ENCODE results near the gene FGF22. TPM values are rescaled to one million over a fixed set of nuclear protein-coding genes. Genes with fewer than 3 reads are reported as not detected.

The FGF22 gene
- total and polyA plus RNA-seq, 4 donors = 0.08 TPM; not detected in 3

DNA sequence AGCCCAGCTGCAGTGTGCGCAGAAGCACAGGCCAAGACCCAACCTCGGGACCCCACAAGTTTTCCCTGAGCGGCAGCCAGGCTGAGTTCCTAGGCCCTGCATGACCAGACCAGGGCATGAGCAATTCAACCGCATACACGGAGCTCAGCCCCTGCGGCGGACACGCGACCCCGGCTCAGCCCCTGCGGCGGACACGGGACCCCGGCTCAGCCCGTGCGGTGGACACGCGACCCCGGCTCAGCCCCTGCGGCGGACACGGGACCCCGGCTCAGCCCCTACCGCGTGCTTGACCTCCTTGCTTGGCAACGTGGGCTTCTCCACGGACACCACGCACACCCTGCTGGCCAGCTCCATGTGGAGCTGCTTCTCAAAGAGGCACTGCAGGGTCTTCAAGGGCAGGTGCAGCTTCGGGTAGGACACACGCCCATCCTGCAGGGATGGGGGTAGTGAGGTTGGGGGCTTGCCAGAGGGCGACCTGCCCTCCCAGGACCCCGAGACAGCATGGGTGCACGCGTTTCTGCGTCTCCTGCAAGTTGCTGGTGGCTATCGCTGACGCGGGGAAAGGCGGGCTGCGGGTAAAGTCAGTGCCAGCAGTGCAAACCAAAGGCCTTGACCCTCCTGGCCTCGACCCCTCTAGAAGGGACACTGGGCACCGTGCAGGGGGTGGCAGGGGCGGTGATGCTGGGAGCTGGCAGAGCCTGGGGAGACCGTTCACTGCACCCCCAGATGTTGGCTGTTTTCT, 16.3 kb upstream of the FGF22 start:
- H3K27ac ChIP-seq (ENCODE audit: low read depth in 1 of 2, low read length in 2 of 2) = no peak overlapping the region
- peaks cover 7 to 57% (median 28%) of the 10 kb centered on the region in 4 donors for H3K36me3 ChIP-seq (ENCODE audit: control insufficient read depth in 4 of 4, insufficient read depth in 3 of 4, low read depth in 1 of 4, low read length in 3 of 4)
- H3K27me3 ChIP-seq (ENCODE audit: control insufficient read depth in 4 of 4, insufficient read depth in 4 of 4, low read length in 3 of 4) = no peaks in the 10 kb centered on the region
- H3K4me3 ChIP-seq (ENCODE audit: low read depth in 1 of 3, low read length in 3 of 3) = no peak overlapping the region
- H3K9ac ChIP-seq (ENCODE audit: low read depth in 1 of 2, low read length in 2 of 2) = no peak overlapping the region
- TF ChIP-seq YY1 (IDR thresholded peaks at IDR 0.05) (no peak), RAD21 (IDR thresholded peaks at IDR 0.05) (no peak), RXRA (IDR thresholded peaks at IDR 0.05) (no peak), HNF4G (IDR thresholded peaks at IDR 0.05) (no peak), FOXA2 (IDR thresholded peaks at IDR 0.05) (no peak), TAF1 (conservative IDR thresholded peaks at IDR 0.05) (no peak), JUND (IDR thresholded peaks at IDR 0.05) (no peak), GABPA (IDR thresholded peaks at IDR 0.05 in 1 of 2, conservative IDR thresholded peaks at IDR 0.05 in 1 of 2) (no peak), FOXA1 (IDR thresholded peaks at IDR 0.05) (no peak), HNF4A (conservative IDR thresholded peaks at IDR 0.05) (no peak)
- TF ChIP-seq, protein P1, sequence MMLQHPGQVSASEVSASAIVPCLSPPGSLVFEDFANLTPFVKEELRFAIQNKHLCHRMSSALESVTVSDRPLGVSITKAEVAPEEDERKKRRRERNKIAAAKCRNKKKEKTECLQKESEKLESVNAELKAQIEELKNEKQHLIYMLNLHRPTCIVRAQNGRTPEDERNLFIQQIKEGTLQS (IDR thresholded peaks at IDR 0.05) = no peak
- TF ChIP-seq, protein P2, sequence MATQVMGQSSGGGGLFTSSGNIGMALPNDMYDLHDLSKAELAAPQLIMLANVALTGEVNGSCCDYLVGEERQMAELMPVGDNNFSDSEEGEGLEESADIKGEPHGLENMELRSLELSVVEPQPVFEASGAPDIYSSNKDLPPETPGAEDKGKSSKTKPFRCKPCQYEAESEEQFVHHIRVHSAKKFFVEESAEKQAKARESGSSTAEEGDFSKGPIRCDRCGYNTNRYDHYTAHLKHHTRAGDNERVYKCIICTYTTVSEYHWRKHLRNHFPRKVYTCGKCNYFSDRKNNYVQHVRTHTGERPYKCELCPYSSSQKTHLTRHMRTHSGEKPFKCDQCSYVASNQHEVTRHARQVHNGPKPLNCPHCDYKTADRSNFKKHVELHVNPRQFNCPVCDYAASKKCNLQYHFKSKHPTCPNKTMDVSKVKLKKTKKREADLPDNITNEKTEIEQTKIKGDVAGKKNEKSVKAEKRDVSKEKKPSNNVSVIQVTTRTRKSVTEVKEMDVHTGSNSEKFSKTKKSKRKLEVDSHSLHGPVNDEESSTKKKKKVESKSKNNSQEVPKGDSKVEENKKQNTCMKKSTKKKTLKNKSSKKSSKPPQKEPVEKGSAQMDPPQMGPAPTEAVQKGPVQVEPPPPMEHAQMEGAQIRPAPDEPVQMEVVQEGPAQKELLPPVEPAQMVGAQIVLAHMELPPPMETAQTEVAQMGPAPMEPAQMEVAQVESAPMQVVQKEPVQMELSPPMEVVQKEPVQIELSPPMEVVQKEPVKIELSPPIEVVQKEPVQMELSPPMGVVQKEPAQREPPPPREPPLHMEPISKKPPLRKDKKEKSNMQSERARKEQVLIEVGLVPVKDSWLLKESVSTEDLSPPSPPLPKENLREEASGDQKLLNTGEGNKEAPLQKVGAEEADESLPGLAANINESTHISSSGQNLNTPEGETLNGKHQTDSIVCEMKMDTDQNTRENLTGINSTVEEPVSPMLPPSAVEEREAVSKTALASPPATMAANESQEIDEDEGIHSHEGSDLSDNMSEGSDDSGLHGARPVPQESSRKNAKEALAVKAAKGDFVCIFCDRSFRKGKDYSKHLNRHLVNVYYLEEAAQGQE (IDR thresholded peaks at IDR 0.05) = no peak
- TF ChIP-seq, protein P3, sequence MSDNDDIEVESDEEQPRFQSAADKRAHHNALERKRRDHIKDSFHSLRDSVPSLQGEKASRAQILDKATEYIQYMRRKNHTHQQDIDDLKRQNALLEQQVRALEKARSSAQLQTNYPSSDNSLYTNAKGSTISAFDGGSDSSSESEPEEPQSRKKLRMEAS (IDR thresholded peaks at IDR 0.05) = no peak
- TF ChIP-seq, protein P4, sequence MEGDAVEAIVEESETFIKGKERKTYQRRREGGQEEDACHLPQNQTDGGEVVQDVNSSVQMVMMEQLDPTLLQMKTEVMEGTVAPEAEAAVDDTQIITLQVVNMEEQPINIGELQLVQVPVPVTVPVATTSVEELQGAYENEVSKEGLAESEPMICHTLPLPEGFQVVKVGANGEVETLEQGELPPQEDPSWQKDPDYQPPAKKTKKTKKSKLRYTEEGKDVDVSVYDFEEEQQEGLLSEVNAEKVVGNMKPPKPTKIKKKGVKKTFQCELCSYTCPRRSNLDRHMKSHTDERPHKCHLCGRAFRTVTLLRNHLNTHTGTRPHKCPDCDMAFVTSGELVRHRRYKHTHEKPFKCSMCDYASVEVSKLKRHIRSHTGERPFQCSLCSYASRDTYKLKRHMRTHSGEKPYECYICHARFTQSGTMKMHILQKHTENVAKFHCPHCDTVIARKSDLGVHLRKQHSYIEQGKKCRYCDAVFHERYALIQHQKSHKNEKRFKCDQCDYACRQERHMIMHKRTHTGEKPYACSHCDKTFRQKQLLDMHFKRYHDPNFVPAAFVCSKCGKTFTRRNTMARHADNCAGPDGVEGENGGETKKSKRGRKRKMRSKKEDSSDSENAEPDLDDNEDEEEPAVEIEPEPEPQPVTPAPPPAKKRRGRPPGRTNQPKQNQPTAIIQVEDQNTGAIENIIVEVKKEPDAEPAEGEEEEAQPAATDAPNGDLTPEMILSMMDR (IDR thresholded peaks at IDR 0.05; ENCODE audit: low read depth, low read length, missing input control) = no peak
- TF ChIP-seq, protein P5, sequence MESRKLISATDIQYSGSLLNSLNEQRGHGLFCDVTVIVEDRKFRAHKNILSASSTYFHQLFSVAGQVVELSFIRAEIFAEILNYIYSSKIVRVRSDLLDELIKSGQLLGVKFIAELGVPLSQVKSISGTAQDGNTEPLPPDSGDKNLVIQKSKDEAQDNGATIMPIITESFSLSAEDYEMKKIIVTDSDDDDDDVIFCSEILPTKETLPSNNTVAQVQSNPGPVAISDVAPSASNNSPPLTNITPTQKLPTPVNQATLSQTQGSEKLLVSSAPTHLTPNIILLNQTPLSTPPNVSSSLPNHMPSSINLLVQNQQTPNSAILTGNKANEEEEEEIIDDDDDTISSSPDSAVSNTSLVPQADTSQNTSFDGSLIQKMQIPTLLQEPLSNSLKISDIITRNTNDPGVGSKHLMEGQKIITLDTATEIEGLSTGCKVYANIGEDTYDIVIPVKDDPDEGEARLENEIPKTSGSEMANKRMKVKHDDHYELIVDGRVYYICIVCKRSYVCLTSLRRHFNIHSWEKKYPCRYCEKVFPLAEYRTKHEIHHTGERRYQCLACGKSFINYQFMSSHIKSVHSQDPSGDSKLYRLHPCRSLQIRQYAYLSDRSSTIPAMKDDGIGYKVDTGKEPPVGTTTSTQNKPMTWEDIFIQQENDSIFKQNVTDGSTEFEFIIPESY (IDR thresholded peaks at IDR 0.05) = no peak
- no peak for DNase-seq (ENCODE audit: low spot score)
- no peaks in the 10 kb centered on the region for H3K9me3 ChIP-seq (ENCODE audit: control insufficient read depth in 4 of 4, low read length in 3 of 4)
- no peaks in the 10 kb centered on the region for H3K4me1 ChIP-seq (ENCODE audit: control insufficient read depth in 4 of 4, insufficient read depth in 4 of 4, low read length in 3 of 4)
- WGBS = 95% methylated on average over 44 of the region's 44 CpGs

Measured in liver (tissue), 9 donors.